ENCODE results near the gene ERCC4. TPM values are rescaled to one million over a fixed set of nuclear protein-coding genes. Genes with fewer than 3 reads are reported as not detected.
A peak's percentile ranks its signal among the peaks of the same experiment; 100 is the strongest.

ERCC4 gene
- total RNA-seq, 2 experiments from 2014 or later = 11.0 to 14.1 TPM

DNA sequence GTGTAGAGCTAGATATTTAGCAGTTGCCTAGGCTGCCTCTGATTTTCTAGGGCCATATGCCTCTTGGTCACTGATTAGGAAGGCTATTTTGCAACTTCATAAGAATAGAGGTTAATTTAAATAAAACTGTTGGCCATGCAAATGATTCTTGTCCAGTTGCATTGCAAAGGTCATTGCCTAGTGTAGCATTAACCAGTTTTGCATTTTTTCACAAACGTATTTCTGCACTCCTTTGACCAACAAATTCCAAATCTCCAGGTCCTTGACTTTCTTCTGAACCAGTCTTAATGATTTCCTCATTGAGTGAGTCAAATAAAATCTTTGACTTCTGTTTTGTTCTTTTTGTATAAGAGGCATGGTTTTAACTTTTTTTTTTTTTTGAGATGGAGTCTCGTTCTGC is 33.5 kb downstream of the ERCC4 start:
- intact Hi-C loops (cut with micrococcal nuclease) = no loop called here
- ChIA-PET POLR2A (no interaction called here), CTCF (interaction anchor here (1.0 kb wide), 1 partner anchor 22 kb away, joined by 3 read pairs; no protein-coding TSS in a partner anchor)
- Mint-ChIP-seq H3K27me3 (peaks cover 11% of the 10 kb centered on the region), H3K4me1 (ENCODE audit: low read depth) (peaks cover 24% of the 10 kb centered on the region), H3K4me3 (no peak overlapping the region), H3K27ac (no peak overlapping the region), H3K9me3 (no peaks in the 10 kb centered on the region), H3K36me3 (peaks cover 7% of the 10 kb centered on the region)
- no peak for DNase-seq

DNA sequence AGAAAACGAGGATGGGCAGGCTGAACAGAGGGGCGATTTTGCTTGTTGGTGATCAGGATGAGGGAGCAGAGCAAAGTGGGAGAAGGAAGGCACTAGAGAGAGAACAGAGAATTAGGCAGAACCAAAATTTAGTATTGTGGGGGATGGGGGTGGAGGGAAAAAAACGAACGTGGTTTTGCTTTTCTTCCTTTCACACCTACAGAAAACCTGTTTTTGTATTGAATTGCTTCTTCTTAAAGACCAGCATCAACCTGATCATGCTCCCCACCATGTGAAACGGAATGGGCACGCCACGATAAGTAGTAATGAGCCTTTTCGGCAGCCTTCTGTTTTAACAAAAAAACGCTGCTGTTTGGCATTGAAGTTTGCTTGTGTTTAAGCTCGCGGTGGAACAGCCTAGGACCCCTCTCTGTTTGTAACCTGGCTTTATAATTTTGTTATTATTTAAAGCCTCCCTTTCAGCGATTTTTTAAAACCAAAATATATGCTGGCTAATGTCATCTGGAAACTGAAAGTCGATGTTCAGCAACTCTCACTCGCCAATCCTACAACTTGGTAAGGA is 36.8 kb downstream of the ERCC4 start:
- no peak for DNase-seq
- CTCF ChIA-PET = interaction anchor here (0.6 to 1.5 kb wide), 3 partner anchors 16 to 81 kb away, joined by 3 to 7 read pairs (median 4); partner anchors contain the start of gene ERCC4
- intact Hi-C loops (cut with micrococcal nuclease) = loop anchor here (1.0 to 2.0 kb wide), 2 partner anchors 34 to 36 kb away; partner anchors contain the start of gene ERCC4
- Mint-ChIP-seq H3K27ac (peak overlapping the region; percentile 69), H3K27me3 (peaks cover 17% of the 10 kb centered on the region), H3K4me3 (peak overlapping the region; percentile 66), H3K9me3 (no peaks in the 10 kb centered on the region), H3K4me1 (ENCODE audit: low read depth) (peaks cover 24% of the 10 kb centered on the region), H3K36me3 (no peaks in the 10 kb centered on the region)
- POLR2A ChIA-PET = interaction anchor here (0.6 kb wide), 1 partner anchor 20 kb away, joined by 3 read pairs; no protein-coding TSS in a partner anchor

DNA sequence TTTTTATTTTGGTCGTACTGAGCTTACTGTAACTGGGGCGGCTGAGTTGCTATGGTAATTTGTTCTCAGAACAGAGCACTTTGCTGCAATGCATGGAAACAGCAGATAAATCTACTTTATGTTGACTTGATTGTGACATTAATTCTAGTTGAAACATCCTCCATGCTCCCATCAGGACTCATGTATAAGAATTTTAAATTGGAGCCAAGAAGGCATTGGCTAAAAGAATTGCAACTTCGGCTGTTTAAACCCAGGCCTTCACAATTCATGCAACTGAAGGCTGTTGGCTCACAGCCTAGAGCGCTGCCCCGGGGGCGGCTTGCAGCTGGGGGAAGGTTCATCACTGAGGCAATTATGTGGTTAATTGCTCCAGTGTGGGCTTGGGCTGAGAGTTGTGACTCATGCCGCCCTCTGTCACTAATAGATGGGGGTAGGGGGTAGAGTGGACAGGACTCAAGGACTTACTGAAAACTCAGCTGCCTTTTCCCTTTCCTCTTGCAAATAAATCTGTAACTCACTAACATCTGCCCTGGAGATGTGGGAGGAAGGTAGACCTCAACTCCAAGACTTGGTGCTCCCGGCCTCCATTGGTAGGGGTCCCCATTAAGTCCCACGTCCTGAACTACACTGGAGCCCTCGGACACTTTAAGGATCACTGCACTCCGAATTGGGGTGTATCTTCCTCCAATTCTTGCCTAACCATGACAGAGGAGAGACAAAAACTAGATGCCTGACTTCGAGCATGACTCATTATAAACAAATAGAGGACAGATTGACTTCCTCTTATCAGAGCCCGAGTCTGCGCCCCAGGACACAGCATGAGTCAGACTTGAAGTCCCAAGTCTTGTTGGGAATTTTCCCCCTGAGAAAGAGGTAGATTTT is 37.5 kb downstream of the ERCC4 start:
- intact Hi-C loops (cut with micrococcal nuclease) = loop anchor here (1.0 to 2.0 kb wide), 2 partner anchors 33 to 37 kb away; partner anchors contain the start of gene ERCC4
- Mint-ChIP-seq H3K27me3 (peaks cover 17% of the 10 kb centered on the region), H3K9me3 (no peaks in the 10 kb centered on the region), H3K36me3 (no peaks in the 10 kb centered on the region), H3K4me1 (ENCODE audit: low read depth) (peaks cover 24% of the 10 kb centered on the region), H3K4me3 (peak overlapping the region; percentile 66), H3K27ac (peak overlapping the region; percentile 69)
- ChIA-PET CTCF (interaction anchor here (0.6 to 1.5 kb wide), 3 partner anchors 15 to 82 kb away, joined by 3 to 7 read pairs (median 4); partner anchors contain the start of gene ERCC4), POLR2A (interaction anchor here (0.6 kb wide), 1 partner anchor 21 kb away, joined by 3 read pairs; no protein-coding TSS in a partner anchor)
- peak; percentile 56 for DNase-seq

DNA sequence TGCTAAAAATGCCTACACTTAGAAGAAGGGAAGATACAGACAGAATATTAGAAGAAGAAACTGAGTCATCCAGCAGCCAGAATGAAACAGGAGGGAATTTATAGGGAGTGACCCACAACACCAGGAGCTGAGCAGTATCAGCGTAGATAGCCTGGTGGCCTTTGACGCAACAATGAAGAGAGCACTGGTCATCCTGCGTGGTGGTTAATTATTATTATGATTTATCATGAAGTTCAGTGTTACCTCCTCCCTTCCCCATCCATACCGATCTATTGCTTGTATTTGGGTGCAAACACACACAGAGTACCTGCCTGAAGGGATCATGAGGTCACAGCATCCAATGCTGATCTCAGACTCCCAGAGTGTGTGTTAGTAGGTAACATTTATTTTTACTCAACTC is 38.5 kb downstream of the ERCC4 start:
- Mint-ChIP-seq H3K4me1 (ENCODE audit: low read depth) (peaks cover 24% of the 10 kb centered on the region), H3K4me3 (no peak overlapping the region), H3K9me3 (no peaks in the 10 kb centered on the region), H3K27ac (peak overlapping the region; percentile 25), H3K36me3 (no peaks in the 10 kb centered on the region), H3K27me3 (peaks cover 17% of the 10 kb centered on the region)
- intact Hi-C loops (cut with micrococcal nuclease) = no loop called here
- no peak for DNase-seq
- CTCF ChIA-PET = no interaction called here
- POLR2A ChIA-PET = no interaction called here

DNA sequence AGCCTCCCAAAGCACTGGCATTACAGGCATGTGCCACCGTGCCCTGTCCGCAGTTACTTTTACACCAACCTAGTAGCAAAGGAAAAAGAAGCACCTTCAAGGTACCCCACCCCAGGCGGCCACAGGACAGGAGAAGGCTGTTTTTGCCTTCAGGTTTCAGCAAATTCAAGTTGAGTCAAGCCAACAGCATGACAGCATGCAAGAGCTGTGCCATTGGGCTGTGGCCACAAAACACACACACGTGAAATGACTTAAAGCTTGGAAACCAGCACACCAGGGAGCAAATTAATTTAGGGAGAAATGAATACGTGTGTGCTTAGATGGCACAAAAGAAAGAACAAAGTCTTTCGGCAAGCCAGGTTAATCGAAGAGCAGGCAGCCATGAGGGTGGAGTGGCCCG is 39.7 kb downstream of the ERCC4 start:
- intact Hi-C loops (cut with micrococcal nuclease) = no loop called here
- POLR2A ChIA-PET = no interaction called here
- DNase-seq = no peak
- H3K27me3 Mint-ChIP-seq = peaks cover 21% of the 10 kb centered on the region
- no peaks in the 10 kb centered on the region for H3K36me3 Mint-ChIP-seq
- CTCF ChIA-PET = no interaction called here
- H3K4me3 Mint-ChIP-seq = no peak overlapping the region
- H3K4me1 Mint-ChIP-seq (ENCODE audit: low read depth) = peaks cover 24% of the 10 kb centered on the region
- H3K9me3 Mint-ChIP-seq = no peaks in the 10 kb centered on the region
- H3K27ac Mint-ChIP-seq = no peak overlapping the region

DNA sequence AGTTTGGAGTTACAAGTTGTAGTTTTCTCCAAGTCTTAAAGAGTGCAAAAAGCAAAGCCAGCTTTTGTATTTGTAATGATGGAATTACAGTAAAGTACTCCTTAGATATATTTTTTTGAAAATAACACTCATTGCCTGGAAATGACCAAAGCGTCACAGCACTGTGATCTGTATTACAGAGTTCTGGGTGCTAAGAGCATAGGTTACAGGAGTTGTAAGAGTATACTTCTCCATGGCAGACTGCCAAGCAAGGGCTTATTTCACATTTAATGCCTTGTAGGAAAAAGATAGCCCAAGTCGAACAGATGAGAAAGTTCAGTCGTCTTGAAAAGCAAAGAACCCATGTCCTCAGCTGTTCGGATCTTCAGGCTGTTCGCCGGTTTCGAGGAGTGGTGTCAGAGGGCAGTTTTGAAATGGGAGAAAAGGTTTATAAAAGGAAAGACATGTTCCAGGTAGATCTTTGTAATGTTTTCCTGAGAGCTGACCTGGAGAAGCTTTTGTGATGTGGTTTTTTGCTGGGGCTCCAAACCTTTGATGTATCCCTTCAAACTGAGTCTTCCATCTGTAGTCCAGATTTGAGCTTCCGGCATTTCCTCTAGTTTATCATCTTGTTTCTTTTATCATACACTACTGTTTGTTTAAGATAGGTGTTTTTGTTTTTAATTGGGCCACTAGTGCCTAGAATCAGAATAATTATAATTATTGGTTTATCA is 41.3 kb downstream of the ERCC4 start:
- POLR2A ChIA-PET = no interaction called here

DNA sequence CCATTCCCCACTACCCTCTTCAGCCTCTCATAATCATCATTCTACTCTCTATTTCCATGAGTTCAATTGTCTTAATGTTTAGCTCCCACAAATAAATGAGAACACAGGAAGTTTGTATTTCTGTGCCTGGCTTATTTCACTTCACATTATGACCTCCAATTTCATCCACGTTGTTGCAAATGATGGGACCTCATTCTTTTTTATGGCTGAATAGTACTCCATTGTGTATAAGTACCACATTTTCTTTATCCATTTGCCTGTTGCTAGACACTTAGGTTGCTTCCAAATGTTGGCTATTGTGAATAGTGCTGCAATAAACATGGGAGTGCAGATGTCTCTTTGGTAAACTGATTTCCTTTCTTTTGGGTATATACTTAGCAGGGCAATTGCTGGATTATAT is 42.3 kb downstream of the ERCC4 start:
- no peaks in the 10 kb centered on the region for H3K36me3 Mint-ChIP-seq
- ChIA-PET POLR2A (no interaction called here), CTCF (no interaction called here)

More for the DNA sequence above, 41.3 kb downstream of the ERCC4 start:
- peaks cover 17% of the 10 kb centered on the region for H3K4me1 Mint-ChIP-seq (ENCODE audit: low read depth)
- peaks cover 19% of the 10 kb centered on the region for H3K27me3 Mint-ChIP-seq
- intact Hi-C loops (cut with micrococcal nuclease) = no loop called here
- DNase-seq = no peak
- no peaks in the 10 kb centered on the region for H3K9me3 Mint-ChIP-seq
- H3K4me3 Mint-ChIP-seq = no peak overlapping the region
- no peaks in the 10 kb centered on the region for H3K36me3 Mint-ChIP-seq
- H3K27ac Mint-ChIP-seq = no peak overlapping the region
- CTCF ChIA-PET = no interaction called here

DNA sequence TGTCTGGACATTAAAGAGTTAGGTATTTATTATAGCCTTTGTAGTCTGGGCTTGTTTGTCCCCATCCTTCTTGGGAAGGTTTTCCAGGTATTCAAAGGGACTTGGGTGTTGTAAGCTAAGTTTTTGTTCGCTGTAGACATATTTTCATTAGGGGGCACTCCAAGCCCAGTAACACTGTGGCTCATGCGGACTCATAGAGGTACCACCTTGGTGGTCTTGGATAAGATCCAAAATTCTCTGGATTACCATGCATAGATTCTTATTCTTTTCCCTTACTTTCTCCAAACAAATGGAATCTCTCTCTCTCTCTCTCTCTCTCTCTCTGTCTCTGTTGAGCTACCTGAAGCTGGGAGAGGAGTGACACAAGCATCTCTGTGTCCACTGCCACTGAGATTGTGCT is 48.9 kb downstream of the ERCC4 start:
- peaks cover 28% of the 10 kb centered on the region for H3K27me3 Mint-ChIP-seq
- no peak for DNase-seq
- no peaks in the 10 kb centered on the region for H3K9me3 Mint-ChIP-seq
- POLR2A ChIA-PET = no interaction called here
- H3K36me3 Mint-ChIP-seq = no peaks in the 10 kb centered on the region
- no peak overlapping the region for H3K4me3 Mint-ChIP-seq
- CTCF ChIA-PET = interaction anchor here (1.3 kb wide), 1 partner anchor 50 kb away, joined by 3 read pairs; the partner anchor contains the start of gene ERCC4
- intact Hi-C loops (cut with micrococcal nuclease) = no loop called here
- peaks cover 4% of the 10 kb centered on the region for H3K4me1 Mint-ChIP-seq (ENCODE audit: low read depth)
- H3K27ac Mint-ChIP-seq = no peak overlapping the region

More for the DNA sequence above, 42.3 kb downstream of the ERCC4 start:
- peaks cover 21% of the 10 kb centered on the region for H3K27me3 Mint-ChIP-seq
- H3K9me3 Mint-ChIP-seq = no peaks in the 10 kb centered on the region
- intact Hi-C loops (cut with micrococcal nuclease) = no loop called here
- H3K27ac Mint-ChIP-seq = no peak overlapping the region
- no peak overlapping the region for H3K4me3 Mint-ChIP-seq
- DNase-seq = no peak
- H3K4me1 Mint-ChIP-seq (ENCODE audit: low read depth) = peaks cover 8% of the 10 kb centered on the region

DNA sequence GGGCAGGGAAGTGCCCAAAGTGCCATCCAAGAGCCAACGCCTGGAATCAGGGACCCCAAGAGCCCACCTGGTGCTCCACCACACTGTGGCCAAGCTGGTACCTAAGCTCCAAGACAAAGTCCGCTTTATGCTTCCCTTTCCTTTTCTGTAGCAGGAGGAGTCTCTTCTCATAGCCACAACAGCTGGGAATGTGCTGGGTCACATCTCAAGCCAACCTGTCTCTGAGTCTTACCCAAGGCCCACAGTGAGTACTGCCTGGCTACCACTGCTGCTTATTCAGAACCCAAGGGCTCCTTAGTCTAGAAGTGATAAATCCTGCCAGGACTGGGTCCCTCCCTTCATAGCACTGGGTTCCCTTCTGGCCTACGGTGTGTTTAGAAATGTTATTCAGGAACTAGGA is 49.8 kb downstream of the ERCC4 start:
- H3K27ac Mint-ChIP-seq = no peak overlapping the region
- H3K4me1 Mint-ChIP-seq (ENCODE audit: low read depth) = peaks cover 4% of the 10 kb centered on the region
- H3K36me3 Mint-ChIP-seq = no peaks in the 10 kb centered on the region
- ChIA-PET POLR2A (no interaction called here), CTCF (interaction anchor here (1.3 kb wide), 1 partner anchor 50 kb away, joined by 3 read pairs; the partner anchor contains the start of gene ERCC4)
- no peak overlapping the region for H3K4me3 Mint-ChIP-seq
- intact Hi-C loops (cut with micrococcal nuclease) = no loop called here
- DNase-seq = no peak
- peaks cover 26% of the 10 kb centered on the region for H3K27me3 Mint-ChIP-seq
- H3K9me3 Mint-ChIP-seq = no peaks in the 10 kb centered on the region

DNA sequence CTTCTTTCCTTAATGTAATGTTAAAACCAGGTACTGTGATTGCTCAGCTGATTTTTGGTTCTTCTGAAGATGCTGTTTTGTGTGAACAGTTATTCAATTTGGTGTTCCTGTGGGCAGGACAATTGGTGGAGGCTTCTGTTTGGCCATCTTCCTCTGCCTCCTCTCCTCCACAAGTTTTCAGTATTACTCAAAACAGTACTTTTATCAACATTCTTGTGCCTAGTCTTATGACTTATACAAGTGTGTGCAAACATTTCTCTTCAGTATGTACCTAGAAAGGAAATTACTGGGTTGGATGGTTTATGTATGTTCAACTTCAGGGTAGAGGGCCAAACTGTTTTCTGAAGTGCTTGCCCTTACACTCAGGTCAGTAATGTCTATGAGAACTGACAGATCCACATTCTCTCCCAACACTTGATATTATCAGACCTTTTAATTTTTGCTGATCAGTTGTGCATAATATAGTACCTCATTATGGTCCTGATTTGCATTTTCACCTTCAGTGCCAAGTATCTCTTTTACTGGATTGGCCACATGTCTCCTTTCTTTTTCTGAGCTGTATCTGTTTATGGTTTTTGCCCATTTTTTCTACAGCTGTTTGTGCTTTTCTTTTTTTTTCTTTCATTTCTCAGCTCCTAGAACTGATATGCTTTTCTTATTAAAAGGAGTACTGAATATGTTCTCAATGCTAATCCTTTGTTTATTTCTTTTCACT is 50.9 kb downstream of the ERCC4 start:
- peaks cover 4% of the 10 kb centered on the region for H3K4me1 Mint-ChIP-seq (ENCODE audit: low read depth)
- ChIA-PET POLR2A (no interaction called here), CTCF (no interaction called here)
- H3K4me3 Mint-ChIP-seq = no peak overlapping the region
- no peak overlapping the region for H3K27ac Mint-ChIP-seq
- no peaks in the 10 kb centered on the region for H3K36me3 Mint-ChIP-seq
- no peaks in the 10 kb centered on the region for H3K9me3 Mint-ChIP-seq
- peaks cover 20% of the 10 kb centered on the region for H3K27me3 Mint-ChIP-seq
- no peak for DNase-seq
- intact Hi-C loops (cut with micrococcal nuclease) = no loop called here

DNA sequence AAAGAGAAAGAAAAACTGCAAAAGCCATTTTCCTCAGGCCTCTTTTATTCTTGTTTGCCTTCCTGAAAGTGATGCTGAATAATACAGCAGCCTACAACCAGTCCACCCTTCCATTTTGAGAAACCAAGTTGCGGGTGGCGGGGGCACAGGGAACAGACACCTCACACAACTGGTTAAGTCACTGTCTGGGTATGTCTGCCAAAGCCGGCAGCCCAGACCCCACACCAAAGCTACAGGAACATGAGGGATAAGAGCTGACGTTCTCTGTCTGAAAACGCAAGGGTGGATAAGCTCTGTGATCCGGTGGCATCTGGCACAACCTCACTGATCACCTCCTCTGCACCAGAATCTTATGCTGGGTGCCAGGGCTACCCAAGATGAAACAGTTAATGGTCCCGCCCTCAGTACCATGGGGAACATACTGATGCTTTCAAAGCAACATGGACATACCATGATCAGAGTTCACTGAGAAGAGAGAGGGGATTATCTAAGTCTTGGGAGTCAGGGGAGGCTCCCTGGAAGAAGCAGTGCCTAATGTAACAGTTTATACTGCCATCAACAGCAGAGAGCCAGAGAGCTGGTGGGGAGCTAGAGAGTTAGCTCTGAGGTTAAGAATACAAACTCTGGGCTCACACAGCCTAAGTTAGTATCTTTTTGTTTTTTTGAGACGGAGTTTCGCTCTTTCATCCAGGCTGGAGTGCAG is 53.5 kb downstream of the ERCC4 start:
- DNase-seq = no peak
- H3K27me3 Mint-ChIP-seq = peaks cover 11% of the 10 kb centered on the region
- no peak overlapping the region for H3K27ac Mint-ChIP-seq
- intact Hi-C loops (cut with micrococcal nuclease) = no loop called here
- H3K9me3 Mint-ChIP-seq = no peaks in the 10 kb centered on the region
- peaks cover 4% of the 10 kb centered on the region for H3K4me1 Mint-ChIP-seq (ENCODE audit: low read depth)
- no peak overlapping the region for H3K4me3 Mint-ChIP-seq
- ChIA-PET CTCF (interaction anchor here (1.2 kb wide), 2 partner anchors 16 to 50 kb away, joined by 3 read pairs; no protein-coding TSS in a partner anchor), POLR2A (no interaction called here)
- no peaks in the 10 kb centered on the region for H3K36me3 Mint-ChIP-seq
